Measurements from ENCODE around the gene RGS11. TPM values are rescaled to one million over a fixed set of nuclear protein-coding genes. Genes with fewer than 3 reads are reported as not detected.
"Not testable (repeated sequence)": the region's sequence is repeated elsewhere in the genome, so short reads cannot be mapped to it uniquely, and the experiment has no call there.

RGS11 gene
- total and polyA plus RNA-seq, 11 donors, result 1.1 to 19.5 (median 11.8) TPM

DNA sequence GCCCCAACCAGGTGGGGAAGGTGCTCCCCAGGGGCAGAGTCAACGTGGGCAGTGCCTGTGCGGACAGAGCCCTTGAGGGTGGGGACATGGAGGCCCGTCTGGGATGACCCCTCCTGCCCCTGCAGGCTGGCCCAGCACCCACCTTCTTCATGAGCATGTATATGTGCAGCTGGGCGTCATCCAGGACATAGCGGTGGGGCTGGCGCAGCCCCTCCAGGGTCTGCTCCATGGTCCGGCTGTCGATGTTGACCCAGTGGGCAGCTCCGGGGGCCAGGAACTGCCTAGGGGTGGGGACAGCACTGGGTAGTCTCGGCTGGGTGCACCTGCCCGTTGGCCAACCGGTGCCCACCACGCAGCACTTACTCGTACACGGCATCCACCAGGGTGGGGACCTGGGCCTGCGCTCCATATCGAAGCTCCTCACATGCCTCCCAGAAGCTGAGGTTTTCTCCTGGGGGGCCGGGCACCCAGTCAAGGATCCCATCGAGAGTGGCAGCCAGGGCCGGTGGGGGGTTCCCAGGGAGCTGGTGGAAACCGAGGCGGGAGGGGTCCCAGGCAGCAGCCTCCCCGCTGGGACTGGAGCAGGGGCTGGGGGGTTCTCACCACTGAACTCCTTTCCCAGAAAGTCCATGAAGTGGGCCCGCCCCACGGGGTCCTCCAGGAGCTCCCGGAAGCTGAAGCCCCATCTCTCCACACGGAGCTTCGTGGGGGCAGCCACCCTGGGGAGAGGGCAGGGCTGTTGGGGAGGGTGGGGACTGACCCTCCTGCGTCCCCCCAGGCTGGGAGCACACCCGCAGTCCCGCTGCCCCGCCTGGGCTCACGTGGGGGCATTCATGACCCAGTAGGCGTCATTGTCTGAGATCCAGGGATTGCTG, 5.1 kb downstream of the RGS11 start:
- Histone ChIP-seq H3K27ac (no peak overlapping the region), H3K9me3 (no peaks in the 10 kb centered on the region), H3K4me3 (no peak overlapping the region), H3K27me3 (peaks cover 0 to 13% (median 0%) of the 10 kb centered on the region in 9 donors), H3K36me3 (peaks cover 0 to 2% (median 0%) of the 10 kb centered on the region in 9 donors), H3K4me1 (peaks cover 0 to 13% (median 4%) of the 10 kb centered on the region in 12 donors)
- TF ChIP-seq CTCF (IDR thresholded peaks at IDR 0.05), result no peak
- TF ChIP-seq POLR2A (IDR thresholded peaks at IDR 0.05), result no peak
- intact Hi-C loops (cut with DNase I), result no loop called here
- DNase-seq (peak in 1 of 5 donors; percentile 16), ATAC-seq (no peak)
- WGBS, 4 donors, result 86 to 93% (median 90%) methylated on average over 20 to 34 of the region's 34 CpGs

- H3K36me3 ChIP-seq, result peaks cover 0 to 14% (median 7%) of the 10 kb centered on the region in 9 donors
- ATAC-seq, result no peak
- peaks cover 0 to under 1% (median 0%) of the 10 kb centered on the region in 9 donors for H3K27me3 ChIP-seq
- H3K4me3 ChIP-seq, result no peak overlapping the region
- DNase-seq, result peak in 1 of 5 donors; percentile 15
- H3K4me1 ChIP-seq, result no peaks in the 10 kb centered on the region
- no peak for TF ChIP-seq POLR2A (IDR thresholded peaks at IDR 0.05)
- no peak for TF ChIP-seq CTCF (IDR thresholded peaks at IDR 0.05)
- H3K27ac ChIP-seq, result no peak overlapping the region
- intact Hi-C loops (cut with DNase I), result no loop called here
- whole genome bisulfite sequencing, 4 donors, result 83 to 91% (median 85%) methylated on average over 20 to 24 of the region's 24 CpGs
- no peaks in the 10 kb centered on the region for H3K9me3 ChIP-seq
These were observed 6.5 kb downstream of the RGS11 start for GRCh38 chr16:269061-269796.

DNA sequence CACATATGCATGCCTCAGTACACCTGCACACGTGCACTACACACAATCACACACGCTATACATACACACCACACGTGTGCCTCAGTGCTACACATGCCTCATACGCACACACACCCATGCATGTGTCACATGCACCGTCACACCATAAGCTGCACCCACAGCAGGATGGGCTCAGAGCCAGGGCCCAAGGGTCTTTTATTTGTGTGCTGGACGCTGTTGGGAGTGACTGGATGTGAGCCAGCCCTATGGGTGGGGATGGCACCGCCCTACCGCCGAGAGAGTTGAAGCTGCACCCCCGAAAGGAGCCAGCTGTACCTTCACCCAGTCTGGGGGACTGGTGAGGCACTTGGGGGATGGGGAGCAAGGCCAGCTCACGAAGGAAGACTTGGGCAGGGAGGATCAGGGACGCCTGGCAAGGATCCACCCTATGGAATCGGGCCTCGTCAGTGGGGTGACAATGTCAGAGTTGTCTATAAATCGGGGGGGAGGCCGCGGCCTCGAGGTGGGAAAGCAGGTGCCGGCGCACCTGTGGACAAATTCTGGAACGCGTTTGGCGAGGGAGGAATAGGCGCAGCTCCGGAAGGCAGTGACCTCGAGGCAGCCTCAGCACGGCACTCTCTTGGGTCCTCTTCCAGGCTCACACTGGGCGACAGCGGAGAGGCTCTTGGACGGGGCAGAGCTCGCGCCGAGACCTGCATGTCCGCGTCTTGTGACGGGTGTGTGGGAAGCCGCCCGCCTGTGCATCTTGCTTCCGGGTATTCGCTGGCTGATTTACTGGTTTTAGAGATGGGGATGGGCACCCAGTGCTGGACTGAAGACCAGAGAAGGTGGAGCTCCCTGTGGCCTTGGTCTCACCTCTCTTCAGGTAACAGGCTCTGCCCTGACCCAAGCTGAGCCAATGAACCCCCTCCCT, 7.3 kb downstream of the RGS11 start:
- Histone ChIP-seq H3K4me1 (no peaks in the 10 kb centered on the region), H3K27me3 (no peaks in the 10 kb centered on the region), H3K9me3 (no peaks in the 10 kb centered on the region), H3K27ac (no peak overlapping the region), H3K36me3 (peaks cover 0 to 22% (median 15%) of the 10 kb centered on the region in 9 donors), H3K4me3 (no peak overlapping the region)
- 66 to 76% (median 72%) methylated on average over 39 to 40 of the region's 40 CpGs for WGBS, 4 donors
- DNase-seq, result no peak
- intact Hi-C loops (cut with DNase I), result no loop called here
- no peak for ATAC-seq
- TF ChIP-seq POLR2A (IDR thresholded peaks at IDR 0.05), result no peak
- TF ChIP-seq CTCF (IDR thresholded peaks at IDR 0.05), result no peak

GRCh38 chr16:267562-267961, 8.2 kb downstream of the RGS11 start:
- intact Hi-C loops (cut with DNase I); H3K27ac ChIP-seq; H3K27me3 ChIP-seq; H3K9me3 ChIP-seq; ATAC-seq; H3K4me3 ChIP-seq; DNase-seq; H3K4me1 ChIP-seq: not testable (repeated sequence)
- WGBS, 4 donors, result 83 to 89% (median 84%) methylated on average over 17 of the region's 17 CpGs
- H3K36me3 ChIP-seq, result peaks cover 0 to 30% (median 23%) of the 10 kb centered on the region in 9 donors

Measured in heart left ventricle (tissue), 16 donors.